NCI-H82 (cell line): ENCODE measurements around the gene GARIN5A.

ENCODE experiments used
- DNase-seq: peaks from one replicate; lab custom pipeline; 2025; lab: John Stamatoyannopoulos, UW

The GARIN5A gene

GRCh38 chr19:50476224-50476906 is at the start of gene GARIN5A, which contains the start of gene EMC10:
Gene GARIN5A, minus strand, starts transcription at chr19:50476848. Its CDS starts 460 bp downstream, at chr19:50476388.
Gene EMC10, plus strand, starts transcription at chr19:50476507. Its CDS starts 38 bp downstream, at chr19:50476545.
- peak; percentile 89 for DNase-seq

DNA sequence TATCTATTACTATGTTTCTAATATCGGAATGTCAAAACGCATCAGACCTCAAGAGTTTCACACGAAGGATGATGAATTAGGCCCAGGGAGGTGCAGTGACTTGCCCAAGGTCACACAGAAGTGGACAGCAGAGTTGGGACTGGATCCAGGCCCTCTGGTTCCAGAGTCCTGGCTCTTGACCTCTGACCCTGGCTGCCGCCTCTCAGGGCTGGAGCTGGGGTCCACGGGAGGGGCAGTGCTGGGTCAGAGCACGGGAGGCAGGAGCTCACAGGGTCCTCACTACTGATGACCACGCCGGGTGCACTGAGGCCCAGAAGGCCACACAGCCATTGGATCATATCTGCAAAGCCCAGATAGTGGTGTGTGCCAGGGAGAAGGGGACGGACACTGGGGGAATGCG is 46.2 kb upstream of the GARIN5A start:
- no peak for DNase-seq

GRCh38 chr19:50520822-50521465 is 44.3 kb upstream of the GARIN5A start:
- no peak for DNase-seq

DNA sequence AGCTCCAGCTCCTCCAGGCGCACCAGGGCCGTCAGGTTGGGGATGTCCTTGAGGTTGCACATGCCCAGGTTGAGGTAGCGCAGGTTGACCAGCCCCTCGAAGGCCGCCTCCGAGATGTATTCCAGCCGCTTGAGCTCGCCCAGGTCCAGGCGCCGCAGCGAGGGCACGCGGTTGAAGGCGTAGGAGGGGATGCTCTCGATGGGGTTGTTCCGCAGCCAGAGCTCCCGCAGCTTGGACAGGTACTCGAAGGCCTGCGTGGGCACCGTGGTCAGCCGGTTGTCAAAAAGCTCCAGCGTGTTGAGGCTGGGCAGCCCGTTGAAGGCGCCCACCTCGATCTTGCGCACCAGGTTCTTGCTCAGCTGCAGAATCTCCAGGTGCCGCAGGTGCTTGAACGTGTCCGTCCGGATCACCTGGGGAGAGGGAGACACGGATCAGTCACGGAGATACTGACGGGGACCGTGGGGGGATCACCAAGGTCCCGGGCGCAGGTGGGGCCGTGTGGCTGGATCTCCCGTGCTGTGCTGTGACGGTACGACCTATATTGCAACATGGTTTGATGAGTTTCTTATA is 42.4 kb upstream of the GARIN5A start:
- DNase-seq: no peak

DNA sequence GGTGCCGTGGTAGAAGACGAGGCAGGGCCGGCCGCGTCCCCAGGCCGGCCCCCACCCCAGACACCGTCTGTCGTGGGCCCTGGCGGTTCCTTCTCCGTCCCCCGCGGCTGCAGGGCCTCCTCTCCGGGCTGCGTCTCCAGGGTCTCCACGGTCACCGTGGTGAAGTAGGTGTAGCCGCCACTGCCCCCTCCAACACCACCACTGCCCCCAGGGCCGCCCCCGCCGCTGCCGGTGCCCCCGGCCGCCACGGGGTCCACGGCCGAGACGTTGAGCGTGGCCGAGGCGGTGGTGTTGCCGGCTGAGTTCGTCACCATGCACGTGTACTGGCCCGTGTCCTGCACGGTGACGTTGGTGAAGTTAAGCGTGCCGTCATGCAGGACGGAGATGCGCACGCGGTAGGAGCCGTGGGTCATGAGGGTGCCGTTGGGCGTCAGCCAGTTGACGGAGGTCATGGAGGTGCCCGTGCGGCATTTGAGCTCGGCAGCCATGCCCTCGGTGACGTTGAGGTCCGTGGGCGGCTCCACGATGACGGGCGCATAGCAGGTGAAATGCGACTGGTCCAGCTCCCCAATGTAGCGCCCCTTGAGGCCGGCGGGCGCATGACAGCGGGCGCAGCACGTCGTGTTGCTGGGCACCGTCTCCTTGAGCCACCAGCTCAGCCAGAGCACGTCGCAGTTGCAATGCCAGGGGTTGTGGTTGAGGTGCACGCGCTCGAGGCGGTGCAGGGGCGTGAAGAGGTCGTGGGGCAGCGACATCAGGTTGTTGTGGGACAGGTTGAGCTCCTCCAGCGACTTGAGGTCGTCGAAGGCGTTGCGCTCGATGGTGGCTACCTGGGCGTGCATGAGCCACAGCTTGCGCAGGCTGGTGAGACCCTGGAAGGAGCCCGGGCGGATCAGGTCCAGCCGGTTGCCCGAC is 41.7 kb upstream of the GARIN5A start:
- DNase-seq: no peak

- no peak for DNase-seq
Measured at GRCh38 chr19:50517704-50518075, 41.0 kb upstream of the GARIN5A start.

GRCh38 chr19:50516964-50517703 is 40.5 kb upstream of the GARIN5A start:
- no peak for DNase-seq

DNA sequence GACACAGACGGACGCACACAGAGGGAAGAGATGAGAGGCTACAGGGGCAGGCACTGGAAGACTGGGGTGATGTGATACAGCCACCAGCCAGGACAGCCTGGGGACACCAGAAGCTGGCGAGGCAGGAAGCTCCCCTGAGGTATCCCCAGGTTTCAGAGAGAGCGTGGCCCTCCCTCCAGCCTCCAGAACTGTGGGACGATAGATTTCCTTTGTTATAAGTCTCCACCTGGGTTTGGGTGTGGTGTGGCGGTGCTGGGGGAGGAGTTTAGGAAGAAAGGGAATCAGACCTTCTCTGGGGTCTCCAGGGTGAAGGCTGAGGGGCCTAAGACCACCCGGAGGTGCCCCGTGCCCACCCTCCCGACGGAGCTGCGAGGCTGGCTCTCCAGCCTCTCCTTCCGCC is 39.8 kb upstream of the GARIN5A start:
- no peak for DNase-seq

GRCh38 chr19:50515168-50515561 is 38.5 kb upstream of the GARIN5A start:
- DNase-seq: no peak

DNA sequence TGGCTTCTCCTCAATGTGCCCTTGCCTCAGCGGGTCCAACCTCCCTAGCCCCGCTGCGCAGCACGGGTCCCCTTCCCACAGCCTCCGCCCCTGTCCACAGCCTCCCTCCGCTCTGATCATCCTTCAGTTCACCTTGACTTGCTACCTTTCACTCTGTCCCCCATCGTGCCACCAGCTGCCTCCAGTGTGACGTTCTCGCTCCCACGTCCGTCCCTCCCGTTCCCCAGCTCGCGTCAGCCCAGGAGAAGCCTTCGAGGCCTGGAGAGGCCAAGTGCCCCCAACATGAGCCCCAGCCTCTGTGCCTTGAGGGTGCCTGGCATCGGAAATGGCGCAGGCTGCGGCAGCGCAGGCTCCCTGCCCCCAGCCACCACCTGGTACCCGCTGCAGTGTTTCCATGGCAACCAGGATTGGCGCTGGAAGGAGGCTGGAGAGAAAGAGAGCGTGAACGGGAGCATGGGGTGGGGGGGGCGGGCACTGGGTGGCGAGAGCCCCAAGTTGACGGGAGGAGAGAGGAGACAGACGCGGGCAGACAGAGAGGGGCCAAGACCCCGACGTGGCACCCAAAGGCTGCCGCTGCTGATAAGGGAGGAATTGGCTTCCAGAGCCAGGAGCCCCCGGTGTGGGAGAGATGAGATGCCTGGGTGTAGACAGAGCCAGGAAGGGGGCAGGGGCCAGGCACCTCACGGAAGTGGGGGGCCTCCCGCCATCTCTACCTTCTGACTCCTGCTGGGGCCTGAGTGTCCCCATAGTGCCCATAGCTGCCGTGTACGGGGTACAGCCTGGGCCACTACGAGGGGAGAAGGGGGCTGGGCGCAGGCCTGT is 37.9 kb upstream of the GARIN5A start:
- DNase-seq: no peak

GRCh38 chr19:50513746-50514345 is 37.2 kb upstream of the GARIN5A start, which contains the start of gene ASPDH:
Gene ASPDH, minus strand, starts transcription at chr19:50513913. Its CDS starts 90 bp downstream, at chr19:50513823.
- DNase-seq: no peak

DNA sequence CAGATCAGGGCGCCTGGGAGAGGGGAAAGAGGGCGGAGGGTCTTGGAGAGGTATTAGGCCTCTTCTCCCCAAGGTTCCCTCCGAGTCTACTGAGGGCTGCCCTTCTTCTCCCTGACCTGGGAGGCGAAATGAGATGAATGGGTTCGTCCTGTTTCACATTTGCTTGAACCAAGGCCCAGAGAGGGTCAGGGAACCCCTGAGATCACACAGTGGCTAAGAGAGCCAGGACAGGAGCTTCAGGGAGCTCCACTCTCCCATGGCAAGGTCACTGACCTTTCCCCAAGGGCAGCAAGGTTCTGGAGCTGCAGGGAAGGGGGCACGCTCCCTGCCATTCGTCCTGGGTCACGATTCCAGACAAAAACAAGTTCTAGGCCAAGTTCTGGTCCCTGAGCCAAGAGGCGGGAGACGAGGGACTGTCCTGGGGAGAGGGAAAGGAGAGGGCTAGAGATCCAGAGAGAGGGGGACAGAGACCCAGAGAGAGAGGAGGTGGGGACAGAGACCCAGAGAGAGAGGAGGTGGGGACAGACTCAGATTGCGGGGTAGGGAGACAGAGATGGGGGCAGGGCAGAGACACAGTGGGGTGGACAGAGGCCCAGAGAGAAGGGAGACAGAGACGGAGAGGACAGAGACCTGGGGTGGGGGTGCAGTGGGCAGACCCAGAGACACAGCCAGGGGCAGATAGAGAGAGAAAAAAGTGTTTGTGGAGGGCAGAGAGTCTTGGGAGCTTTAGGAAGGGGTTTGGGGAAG is 36.5 kb upstream of the GARIN5A start:
- DNase-seq: no peak

DNA sequence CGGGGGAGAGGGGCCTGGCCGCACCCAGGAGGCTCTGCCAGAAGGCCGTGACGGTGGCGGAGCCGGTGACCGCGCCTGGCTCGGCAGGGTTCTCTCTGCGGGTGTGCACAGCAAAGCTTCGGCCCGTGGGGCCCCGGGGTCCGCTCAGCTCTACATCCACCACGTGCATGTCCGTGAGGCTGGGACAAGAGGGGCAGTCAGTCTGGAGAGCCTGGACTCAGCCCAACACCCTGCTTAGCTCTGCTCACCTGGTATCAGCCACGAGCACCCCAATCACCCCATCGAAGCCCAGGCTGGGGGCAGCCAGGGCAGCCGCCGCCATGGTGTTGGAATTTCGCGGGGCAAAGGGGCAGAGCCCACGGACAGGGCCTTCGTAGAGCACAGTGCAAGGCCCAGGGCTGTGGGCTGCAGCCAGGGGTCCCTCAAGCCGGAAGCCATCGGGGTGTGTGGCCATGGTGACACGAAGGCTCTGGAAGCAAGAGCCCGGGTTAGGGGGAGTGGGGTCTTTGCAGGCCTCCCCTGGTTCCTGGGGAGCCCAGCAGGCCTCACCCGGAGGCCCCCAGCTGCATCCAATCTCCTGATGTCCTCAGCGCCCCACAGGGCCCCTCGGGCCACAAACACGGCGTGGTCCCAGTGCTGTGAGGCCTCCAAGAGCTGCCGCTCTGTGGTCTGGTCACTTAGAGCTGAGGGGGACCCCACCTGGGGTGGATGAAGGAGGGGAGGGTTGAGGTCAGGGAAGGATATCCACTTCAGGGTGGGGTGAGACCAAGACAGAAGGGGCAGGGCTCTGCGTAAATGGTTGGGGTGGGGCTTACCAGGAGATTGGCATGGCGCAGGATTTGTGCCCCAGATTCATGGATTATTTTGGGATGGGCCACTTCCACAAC is 35.7 kb upstream of the GARIN5A start:
- no peak for DNase-seq

- DNase-seq: peak; percentile 99
Measured at GRCh38 chr19:50511069-50511822, 34.6 kb upstream of the GARIN5A start, which contains the start of gene JOSD2. Gene JOSD2, minus strand, starts transcription at chr19:50511191. Its CDS starts 760 bp downstream, at chr19:50510431.

DNA sequence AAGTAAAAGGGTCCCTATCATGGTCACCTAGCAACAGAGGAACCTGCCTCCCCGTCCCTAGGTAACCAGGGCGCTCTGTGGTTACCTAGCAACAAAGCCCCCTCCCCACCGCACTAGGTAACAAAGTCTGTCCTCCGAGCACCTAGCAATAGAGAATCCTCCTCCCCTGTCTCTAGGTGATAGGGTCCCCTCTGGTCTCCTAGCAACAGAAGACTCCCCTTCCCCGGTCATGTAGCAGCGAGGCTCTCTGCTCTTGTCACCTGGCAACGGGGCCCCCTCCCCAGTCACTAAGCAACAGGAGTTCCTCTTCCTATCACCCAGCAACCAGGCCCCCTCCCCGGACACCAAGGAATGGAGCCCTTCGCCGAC is 34.0 kb upstream of the GARIN5A start:
- peak; percentile 86 for DNase-seq

GRCh38 chr19:50510121-50510670 is 33.5 kb upstream of the GARIN5A start:
- no peak for DNase-seq

GRCh38 chr19:50509366-50509765 is 32.7 kb upstream of the GARIN5A start:
- DNase-seq: no peak
